Endometrial microvascular endothelial cells (primary cell): ENCODE measurements around the gene TEX12. TPM values are rescaled to one million over a fixed set of nuclear protein-coding genes. Genes with fewer than 3 reads are reported as not detected.
"Not testable (repeated sequence)": the region's sequence is repeated elsewhere in the genome, so short reads cannot be mapped to it uniquely, and the experiment has no call there.

Source experiments
- in situ Hi-C: cut with HindIII; loops from 2 replicates; pipeline ENCODE4 v1.10.0; 2017; ENCODE audit warnings: low sequenced_read_pairs, low pct_unique_long_range_greater_than_20kb; ENCODE audit errors: inconsistent ontology term
- total RNA-seq: library from RNA; depleted of rRNA; stranded (reverse); fragments of >200 nt; gene quantifications from one replicate; pipeline ENCODE4 v1.2.3, GENCODE V29; 2015; ENCODE audit errors: inconsistent ontology term

Gene TEX12
- total RNA-seq, 1 donor from 2014 or later, result not detected

- in situ Hi-C loops, result not testable (repeated sequence)
Measured at GRCh38 chr11:112199101-112199500, 31.9 kb downstream of the TEX12 start.

DNA sequence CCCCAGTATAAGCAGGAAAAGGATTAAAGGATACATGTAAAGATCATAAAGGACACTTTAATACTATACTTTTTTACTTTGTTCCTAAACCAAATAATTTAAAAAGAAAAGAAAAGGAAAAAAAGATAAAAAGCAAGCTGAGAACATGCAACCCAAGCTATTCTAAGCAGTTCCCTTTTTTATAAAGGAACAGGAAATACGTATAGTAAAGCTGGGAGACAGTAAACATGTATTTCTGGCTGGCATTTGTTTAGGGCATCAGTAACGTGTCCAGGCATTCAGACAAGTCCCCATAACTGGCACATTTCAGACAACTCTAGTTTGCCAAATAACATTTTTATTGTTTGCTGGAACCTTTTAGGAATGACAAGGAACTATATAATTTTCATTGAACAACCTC lies 33.1 kb downstream of the TEX12 start:
- in situ Hi-C loops, result no loop called here

DNA sequence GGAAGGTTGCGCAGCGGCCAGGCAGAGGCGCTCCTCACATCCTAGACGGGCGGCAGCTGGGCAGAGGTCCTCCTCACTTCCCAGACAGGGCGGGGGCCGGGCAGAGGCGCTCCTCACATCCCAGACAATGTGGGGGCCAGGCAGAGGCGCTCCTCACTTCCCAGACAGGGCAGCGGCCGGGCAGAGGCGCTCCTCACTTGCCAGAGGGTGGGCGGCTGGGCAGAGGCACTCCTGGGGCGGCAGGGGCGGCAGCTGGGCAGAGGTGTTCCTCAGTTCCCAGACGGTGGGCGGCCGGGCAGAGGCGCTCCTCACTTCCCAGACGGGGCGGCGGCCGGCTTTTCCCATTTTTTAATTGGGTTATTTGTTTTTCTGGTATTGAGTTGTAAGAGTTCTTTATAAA lies 38.9 kb downstream of the TEX12 start:
- in situ Hi-C loops, result no loop called here

DNA sequence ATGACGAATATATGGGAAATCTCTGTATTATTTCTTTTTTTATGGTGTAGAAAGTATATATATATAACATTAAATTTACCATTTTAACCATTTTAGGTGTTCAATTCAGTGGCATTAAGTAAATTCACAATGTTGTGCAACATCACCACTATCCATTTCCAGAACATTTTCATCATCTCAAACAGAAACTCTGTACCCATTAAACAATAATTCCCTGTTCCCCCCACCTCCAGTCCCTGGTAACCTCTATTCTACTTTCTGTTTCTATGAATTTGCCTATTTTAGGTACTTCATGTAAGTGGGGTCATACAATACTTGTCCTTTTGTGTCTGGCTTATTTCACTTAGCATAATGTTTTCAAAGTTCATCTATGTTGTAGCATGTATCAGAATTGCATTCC lies 43.7 kb downstream of the TEX12 start:
- in situ Hi-C loops, result no loop called here

DNA sequence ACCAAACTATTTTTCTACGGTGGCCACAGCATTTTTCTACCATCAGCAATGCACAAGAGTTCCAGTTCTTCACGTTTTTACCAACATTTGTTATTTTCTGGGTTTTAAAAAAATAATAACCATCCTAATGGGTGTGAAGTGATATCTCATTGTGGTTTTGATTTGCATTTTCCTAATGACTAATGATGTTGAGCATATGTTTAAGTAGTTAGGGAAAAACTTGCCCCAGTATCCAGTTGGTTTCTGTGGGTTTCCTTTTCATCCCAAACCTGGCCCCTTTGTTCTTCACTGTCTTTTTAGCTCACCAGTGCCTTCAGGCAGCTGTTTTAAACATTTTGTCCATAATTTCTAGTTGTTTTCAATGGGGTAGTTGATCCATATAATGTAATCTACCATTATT lies 44.4 kb downstream of the TEX12 start:
- in situ Hi-C loops, result no loop called here

DNA sequence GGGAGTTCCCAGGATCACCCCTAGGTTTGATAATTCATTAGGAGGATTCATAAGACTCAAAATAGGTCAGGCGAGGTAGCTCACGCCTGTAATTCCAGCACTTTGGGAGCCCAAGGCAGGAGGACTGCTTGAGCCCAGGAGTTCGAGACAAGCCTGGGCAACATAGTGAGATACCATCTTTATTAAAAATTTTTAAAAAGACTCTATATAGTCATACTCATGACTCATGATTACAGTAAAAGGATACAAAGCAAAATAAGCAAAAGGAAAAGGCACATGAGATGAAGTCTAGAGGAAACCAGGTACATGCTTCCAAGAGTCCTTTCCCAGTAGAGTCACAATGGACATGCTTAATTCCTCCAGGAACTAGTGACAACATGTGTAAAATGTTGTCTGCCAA lies 45.1 kb downstream of the TEX12 start:
- in situ Hi-C loops, result no loop called here

DNA sequence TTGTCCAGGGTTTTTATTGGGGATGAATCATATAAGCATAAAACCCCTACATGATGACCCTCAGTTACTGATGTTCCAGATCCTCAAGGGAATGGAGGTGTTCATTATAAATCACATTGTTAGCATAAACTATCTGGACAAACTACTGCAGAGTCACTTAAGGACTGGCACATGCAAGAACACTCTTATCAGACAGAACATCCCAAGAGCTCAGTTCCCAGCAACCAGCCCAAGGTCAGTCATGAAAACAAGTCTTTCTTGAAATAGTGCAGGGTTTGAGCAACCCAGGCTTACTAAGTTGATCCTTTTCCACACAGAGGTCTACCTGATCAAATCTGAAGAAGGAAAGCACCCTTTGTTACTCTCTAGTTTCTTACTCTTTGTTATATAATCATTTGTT lies 45.5 kb downstream of the TEX12 start:
- in situ Hi-C loops, result no loop called here

GRCh38 chr11:112213753-112214152 lies 46.6 kb downstream of the TEX12 start:
- in situ Hi-C loops, result no loop called here

DNA sequence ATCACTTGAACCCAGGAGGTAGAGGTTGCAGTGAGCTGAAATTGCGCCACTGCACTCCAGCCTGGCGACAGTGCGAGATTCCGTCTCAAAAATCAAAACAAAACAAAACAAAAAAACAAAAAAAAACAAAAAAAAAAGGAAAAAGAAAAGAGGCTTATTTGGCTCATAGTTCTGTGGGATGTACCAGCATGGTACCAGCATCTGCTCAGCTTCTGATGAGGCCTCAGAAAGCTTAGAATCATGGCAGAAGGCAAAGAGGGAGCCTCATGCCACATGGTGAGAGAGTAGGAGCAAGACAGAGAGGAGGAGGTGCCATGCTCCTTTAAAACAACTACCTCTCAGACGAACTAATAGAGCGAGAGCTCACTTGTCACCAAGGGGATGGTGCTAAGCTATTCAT lies 48.4 kb downstream of the TEX12 start:
- in situ Hi-C loops, result no loop called here

GRCh38 chr11:112216561-112217105 lies 49.5 kb downstream of the TEX12 start:
- in situ Hi-C loops, result no loop called here

- in situ Hi-C loops, result no loop called here
Measured at GRCh38 chr11:112219476-112220232, 52.5 kb downstream of the TEX12 start.

DNA sequence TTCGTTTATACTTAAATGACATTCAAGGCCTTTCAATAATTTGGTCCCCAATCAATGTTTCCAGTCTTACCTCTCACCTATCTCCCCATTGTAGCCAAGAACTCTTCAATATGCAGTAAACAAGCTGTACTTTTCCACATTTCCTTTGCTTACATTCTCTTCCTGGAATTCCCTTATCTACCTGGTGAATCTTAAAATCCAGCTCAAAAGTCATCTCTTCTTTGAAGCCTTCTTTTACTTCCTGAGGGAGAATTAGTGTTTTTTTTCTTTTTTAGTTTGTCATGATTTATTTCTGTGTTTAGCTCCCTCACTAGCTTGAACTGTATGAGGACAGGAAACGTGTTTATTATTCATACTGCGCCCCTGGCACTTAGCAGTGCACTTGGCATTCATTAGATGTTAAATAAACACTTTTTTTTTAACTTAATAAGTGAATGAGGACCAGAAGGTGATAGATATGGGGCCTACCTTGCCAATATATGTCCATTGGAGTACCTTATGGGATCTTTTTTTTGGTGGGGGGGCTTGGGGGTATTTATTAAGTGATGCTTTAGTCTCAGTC lies 54.2 kb downstream of the TEX12 start:
- in situ Hi-C loops, result no loop called here

Other genes with a start within 250 kb of the TEX12 start
- 12.6 TPM for gene C11orf52, start 248.5 kb upstream of the TEX12 start, total RNA-seq
- gene DIXDC1, start 230.0 kb upstream of the TEX12 start, total RNA-seq, result 19.0 TPM
- gene DLAT, start 142.0 kb upstream of the TEX12 start, total RNA-seq, result 50.4 TPM
- gene PIH1D2, start 93.4 kb upstream of the TEX12 start, total RNA-seq, result 0.37 TPM
- 7.4 TPM for gene NKAPD1, start 93.1 kb upstream of the TEX12 start, total RNA-seq
- 38.9 TPM for gene TIMM8B, start 80.6 kb upstream of the TEX12 start, total RNA-seq
- 130 TPM for gene SDHD, start 80.5 kb upstream of the TEX12 start, total RNA-seq
- 0.09 TPM for gene IL18, start 3.3 kb upstream of the TEX12 start, total RNA-seq
- gene BCO2, start 8.1 kb downstream of the TEX12 start, total RNA-seq, result not detected
- gene PTS, start 59.1 kb downstream of the TEX12 start, total RNA-seq, result 47.7 TPM
- not detected for gene PLET1, start 93.5 kb downstream of the TEX12 start, total RNA-seq